ENCODE measurements around the gene TLE2.
A peak's percentile ranks its signal among the peaks of the same experiment; 100 is the strongest.

Gene TLE2

DNA sequence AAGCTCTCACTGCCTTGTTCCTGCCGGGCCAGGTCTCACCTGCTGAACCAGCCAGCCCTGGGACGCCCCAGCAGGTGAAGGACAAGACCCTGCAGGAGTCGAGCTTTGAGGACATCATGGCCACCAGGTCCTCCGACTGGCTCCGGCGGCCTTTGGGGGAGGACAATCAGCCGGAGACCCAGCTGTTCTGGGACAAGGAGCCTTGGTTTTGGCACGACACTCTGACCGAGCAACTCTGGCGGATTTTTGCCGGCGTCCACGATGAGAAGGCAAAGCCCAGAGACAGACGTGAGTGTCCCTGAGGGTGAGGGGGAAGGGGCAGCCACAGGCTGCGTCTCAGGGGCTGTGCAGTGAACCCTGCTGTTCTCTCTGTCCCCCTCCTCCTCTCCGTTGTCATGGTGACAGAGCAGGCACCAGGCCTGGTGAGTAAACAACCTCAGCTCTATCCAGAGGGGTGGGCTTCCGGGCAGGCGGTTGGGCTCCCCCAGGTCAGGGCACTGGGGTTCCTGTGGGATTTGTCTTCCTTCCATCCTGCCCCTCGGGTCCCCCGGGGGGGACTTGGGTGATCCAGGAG lies 42.0 kb downstream of the TLE2 start:
- no peak for DNase-seq (ENCODE audit: low read depth)
- TF ChIP-seq, protein P1, sequence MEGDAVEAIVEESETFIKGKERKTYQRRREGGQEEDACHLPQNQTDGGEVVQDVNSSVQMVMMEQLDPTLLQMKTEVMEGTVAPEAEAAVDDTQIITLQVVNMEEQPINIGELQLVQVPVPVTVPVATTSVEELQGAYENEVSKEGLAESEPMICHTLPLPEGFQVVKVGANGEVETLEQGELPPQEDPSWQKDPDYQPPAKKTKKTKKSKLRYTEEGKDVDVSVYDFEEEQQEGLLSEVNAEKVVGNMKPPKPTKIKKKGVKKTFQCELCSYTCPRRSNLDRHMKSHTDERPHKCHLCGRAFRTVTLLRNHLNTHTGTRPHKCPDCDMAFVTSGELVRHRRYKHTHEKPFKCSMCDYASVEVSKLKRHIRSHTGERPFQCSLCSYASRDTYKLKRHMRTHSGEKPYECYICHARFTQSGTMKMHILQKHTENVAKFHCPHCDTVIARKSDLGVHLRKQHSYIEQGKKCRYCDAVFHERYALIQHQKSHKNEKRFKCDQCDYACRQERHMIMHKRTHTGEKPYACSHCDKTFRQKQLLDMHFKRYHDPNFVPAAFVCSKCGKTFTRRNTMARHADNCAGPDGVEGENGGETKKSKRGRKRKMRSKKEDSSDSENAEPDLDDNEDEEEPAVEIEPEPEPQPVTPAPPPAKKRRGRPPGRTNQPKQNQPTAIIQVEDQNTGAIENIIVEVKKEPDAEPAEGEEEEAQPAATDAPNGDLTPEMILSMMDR (conservative IDR thresholded peaks at IDR 0.05; ENCODE audit: control insufficient read depth, insufficient read depth, low read depth, low read length): no peak
- no peak overlapping the region for H3K4me3 ChIP-seq (ENCODE audit: control insufficient read depth, low read depth, low read length)

DNA sequence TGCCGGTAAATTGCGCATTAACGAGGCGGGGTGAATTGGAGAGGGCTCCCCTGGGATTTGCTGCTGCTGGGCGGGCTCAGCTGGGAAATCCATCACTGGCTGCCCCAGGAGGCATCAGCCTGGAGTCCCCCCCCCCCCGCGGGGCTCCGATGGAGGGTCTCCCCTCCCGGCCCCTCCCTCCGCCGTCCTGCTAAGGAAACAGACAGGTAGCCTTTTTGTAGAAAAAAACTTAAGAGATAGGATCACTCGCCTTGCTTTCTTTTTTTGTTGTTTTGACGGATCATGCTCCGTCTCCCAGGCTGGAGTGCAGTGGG lies 44.9 kb downstream of the TLE2 start:
- H3K4me3 ChIP-seq (ENCODE audit: control insufficient read depth, low read depth, low read length): peak overlapping the region; percentile 24
- TF ChIP-seq, protein P1 (conservative IDR thresholded peaks at IDR 0.05; ENCODE audit: control insufficient read depth, insufficient read depth, low read depth, low read length): no peak
- peak; percentile 79 for DNase-seq (ENCODE audit: low read depth)

DNA sequence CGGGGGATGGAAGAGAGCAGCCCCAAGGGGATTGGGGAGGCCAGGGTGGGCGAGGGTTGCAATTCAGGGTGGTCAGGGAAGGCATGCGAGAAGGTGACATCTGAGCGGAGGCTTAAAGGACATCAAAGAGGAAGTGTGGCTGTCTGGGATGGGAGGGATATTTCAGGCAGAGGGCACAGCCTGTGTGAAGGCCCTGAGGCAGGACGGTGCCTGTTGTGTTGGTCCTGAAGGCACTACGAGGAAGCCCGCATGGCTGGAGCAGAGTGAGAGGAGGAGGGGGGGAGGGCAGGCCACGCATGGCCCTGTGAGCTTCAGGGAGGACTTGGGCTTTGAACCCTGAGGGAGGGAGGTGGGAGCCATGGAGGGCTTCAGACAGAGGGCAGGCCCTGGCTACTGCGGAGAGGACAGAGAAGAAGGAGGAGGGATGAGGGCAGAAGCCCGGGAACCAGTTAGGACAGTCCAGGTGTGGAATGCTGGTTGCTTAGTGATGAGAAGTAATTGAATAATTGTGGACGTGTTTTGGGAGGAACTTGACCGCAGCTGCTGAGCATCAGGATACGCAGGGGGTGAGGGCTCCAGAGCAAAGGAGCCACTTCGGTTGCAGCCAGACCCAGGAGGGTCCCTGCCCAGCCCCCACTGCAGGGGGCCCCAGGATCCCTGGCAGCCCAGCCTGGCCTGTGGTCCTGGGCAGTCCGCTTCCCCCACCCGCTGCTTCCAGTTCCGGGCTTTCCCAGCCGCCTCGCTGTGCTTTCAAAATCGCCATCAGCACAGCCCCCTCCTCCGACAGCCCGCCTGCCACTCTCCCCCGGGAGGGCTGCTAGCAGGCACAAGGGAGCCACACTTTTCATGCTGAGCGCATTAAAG lies 45.5 kb downstream of the TLE2 start:
- peak overlapping the region; percentile 24 for H3K4me3 ChIP-seq (ENCODE audit: control insufficient read depth, low read depth, low read length)
- TF ChIP-seq, protein P1 (conservative IDR thresholded peaks at IDR 0.05; ENCODE audit: control insufficient read depth, insufficient read depth, low read depth, low read length): no peak
- peak; percentile 70 for DNase-seq (ENCODE audit: low read depth)

DNA sequence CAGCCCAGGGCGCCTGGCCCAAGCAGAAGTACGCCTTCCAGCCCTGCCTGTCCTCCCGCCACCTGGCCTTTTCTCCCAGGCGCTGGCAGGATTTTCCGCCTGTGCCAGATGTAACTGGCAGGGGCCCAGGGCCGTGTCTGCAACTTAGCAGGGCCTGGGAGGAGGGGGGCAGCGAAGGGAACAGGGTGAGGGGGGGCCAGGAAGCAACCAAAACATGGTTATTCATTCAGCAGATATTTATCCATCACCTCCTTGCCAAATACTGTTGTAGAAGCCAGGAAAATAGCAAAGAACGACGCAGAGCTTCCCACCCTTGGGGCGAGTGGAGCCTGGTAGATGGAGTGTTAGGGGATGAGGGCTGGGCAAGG lies 46.1 kb downstream of the TLE2 start:
- TF ChIP-seq, protein P1 (conservative IDR thresholded peaks at IDR 0.05; ENCODE audit: control insufficient read depth, insufficient read depth, low read depth, low read length): no peak
- peak; percentile 91 for DNase-seq (ENCODE audit: low read depth)
- no peak overlapping the region for H3K4me3 ChIP-seq (ENCODE audit: control insufficient read depth, low read depth, low read length)

DNA sequence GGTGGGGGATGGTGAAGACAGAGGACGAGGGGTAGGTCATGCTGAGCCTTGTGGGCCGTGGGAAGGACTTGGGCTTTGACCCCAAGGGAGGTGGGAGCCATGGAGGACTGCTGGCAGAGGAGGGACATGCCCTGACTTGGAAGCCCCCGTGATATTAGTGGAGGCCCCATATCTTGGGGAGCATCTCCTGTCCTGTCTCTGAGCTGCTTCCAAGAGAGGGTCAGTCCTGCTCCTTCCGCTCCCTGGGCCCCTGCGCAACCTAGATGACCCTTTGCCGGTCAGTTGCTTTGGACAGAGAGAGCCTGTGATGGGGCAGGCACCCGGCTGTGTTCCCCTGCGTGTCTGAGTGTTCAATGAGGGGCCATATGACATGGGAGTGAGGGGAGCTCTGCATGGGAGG lies 46.5 kb downstream of the TLE2 start:
- no peak overlapping the region for H3K4me3 ChIP-seq (ENCODE audit: control insufficient read depth, low read depth, low read length)

DNA sequence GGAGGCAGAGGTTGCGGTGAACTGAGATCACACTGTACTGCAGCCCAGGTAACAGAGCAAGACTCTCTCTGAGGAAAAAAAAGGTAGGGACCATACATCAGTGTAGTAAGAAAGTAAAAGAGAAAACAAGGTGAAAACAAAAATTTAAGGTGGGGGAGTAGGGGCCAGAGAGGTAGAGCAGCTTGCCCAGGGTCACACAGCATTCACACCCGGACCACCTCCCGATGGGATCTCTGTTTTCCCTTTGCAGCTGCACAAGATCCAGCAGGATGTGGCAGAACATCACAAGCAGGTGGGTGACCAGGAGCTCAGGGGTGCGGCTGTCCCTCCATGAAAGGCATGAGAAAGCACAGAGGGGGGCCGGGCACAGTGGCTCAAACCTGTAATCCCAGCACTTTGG lies 47.2 kb downstream of the TLE2 start:
- TF ChIP-seq, protein P1 (conservative IDR thresholded peaks at IDR 0.05; ENCODE audit: control insufficient read depth, insufficient read depth, low read depth, low read length): no peak

More for the DNA sequence above, 46.5 kb downstream of the TLE2 start:
- TF ChIP-seq, protein P1 (conservative IDR thresholded peaks at IDR 0.05; ENCODE audit: control insufficient read depth, insufficient read depth, low read depth, low read length): no peak
- DNase-seq (ENCODE audit: low read depth): no peak

More for the DNA sequence above, 47.2 kb downstream of the TLE2 start:
- H3K4me3 ChIP-seq (ENCODE audit: control insufficient read depth, low read depth, low read length): no peak overlapping the region
- DNase-seq (ENCODE audit: low read depth): no peak

Measured in fibroblast of mammary gland (primary cell).